T-helper 2 cell treated with Interferon-gamma antibody and Interleukin-4, amounts not matched to agents 5 μg/mL and 100 μg/mL, for 36 hours (primary cell): ENCODE results near the gene TTC34.

Source experiments
- DNase-seq: peaks from one replicate; pipeline ENCODE4 v3.0.0; 2021; ENCODE audit warnings: low spot score
- H3K27ac Mint-ChIP-seq: one replicate; pipeline ENCODE4 v1.8.0; 2021; ENCODE audit warnings: mild to moderate bottlenecking, mixed read lengths
- H3K27me3 Mint-ChIP-seq: one replicate; pipeline ENCODE4 v1.8.0; 2021; ENCODE audit warnings: low read depth, mixed read lengths
- H3K36me3 Mint-ChIP-seq: one replicate; pipeline ENCODE4 v1.8.0; 2021; ENCODE audit warnings: low read depth, mixed read lengths
- H3K4me1 Mint-ChIP-seq: one replicate; pipeline ENCODE4 v1.8.0; 2021; ENCODE audit warnings: low read depth, mixed read lengths
- H3K4me3 Mint-ChIP-seq: one replicate; pipeline ENCODE4 v1.8.0; 2022; ENCODE audit warnings: mild to moderate bottlenecking, moderate library complexity, mixed read lengths
- H3K9me3 Mint-ChIP-seq: one replicate; pipeline ENCODE4 v1.8.0; 2021; ENCODE audit warnings: mixed read lengths

TTC34 gene

GRCh38 chr1:2810899-2811532 lies 9.5 kb upstream of the TTC34 start:
- Mint-ChIP-seq H3K27ac (no peak overlapping the region), H3K36me3 (no peaks in the 10 kb centered on the region), H3K9me3 (no peaks in the 10 kb centered on the region), H3K4me1 (no peaks in the 10 kb centered on the region), H3K4me3 (no peak overlapping the region), H3K27me3 (no peaks in the 10 kb centered on the region)
- DNase-seq, result no peak

DNA sequence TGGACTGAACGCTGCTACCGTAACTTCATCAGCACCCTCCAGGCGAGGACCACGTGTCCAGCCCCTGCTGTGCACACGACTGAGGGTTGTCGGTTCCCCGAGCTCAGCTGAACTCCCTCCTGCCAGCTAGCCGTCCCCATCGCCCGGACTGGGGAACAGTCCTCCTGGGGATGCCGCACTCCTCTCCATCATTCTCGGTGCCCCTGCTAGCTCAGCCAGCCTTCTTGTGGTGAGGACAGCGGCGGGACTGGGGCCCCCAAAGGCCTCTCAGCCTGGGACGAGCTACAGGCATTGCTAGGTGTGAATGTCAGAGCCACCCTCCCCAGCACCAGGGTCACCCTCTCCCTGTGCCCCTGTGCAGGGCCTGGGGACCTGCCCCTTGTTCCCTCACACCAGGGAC lies 8.8 kb upstream of the TTC34 start:
- no peaks in the 10 kb centered on the region for H3K36me3 Mint-ChIP-seq
- no peaks in the 10 kb centered on the region for H3K4me1 Mint-ChIP-seq
- H3K27ac Mint-ChIP-seq, result no peak overlapping the region
- no peak overlapping the region for H3K4me3 Mint-ChIP-seq
- H3K9me3 Mint-ChIP-seq, result no peaks in the 10 kb centered on the region
- DNase-seq, result no peak
- H3K27me3 Mint-ChIP-seq, result no peaks in the 10 kb centered on the region

DNA sequence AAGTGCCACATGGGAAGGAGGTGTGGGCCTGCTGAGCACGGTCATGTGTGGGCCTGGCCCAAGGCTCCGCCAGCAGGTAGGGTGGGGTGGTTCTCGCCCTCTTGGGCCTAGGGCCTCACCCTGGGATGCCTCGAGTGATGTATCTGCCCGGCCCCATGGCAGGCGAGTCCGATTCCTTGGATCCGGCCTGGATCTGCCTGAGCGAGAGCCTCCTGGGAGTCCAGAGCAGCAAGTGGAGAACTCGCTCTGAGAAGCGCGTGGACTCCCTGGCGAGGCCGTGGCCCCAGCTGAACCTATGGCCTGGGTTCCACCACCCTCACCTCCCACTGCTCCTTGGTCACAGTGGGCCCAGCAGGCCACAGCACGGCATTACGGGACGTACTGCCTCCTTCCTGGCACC lies 8.2 kb upstream of the TTC34 start:
- DNase-seq, result no peak
- H3K9me3 Mint-ChIP-seq, result no peaks in the 10 kb centered on the region
- H3K27me3 Mint-ChIP-seq, result no peaks in the 10 kb centered on the region
- no peaks in the 10 kb centered on the region for H3K36me3 Mint-ChIP-seq
- H3K27ac Mint-ChIP-seq, result no peak overlapping the region
- H3K4me3 Mint-ChIP-seq, result no peak overlapping the region
- H3K4me1 Mint-ChIP-seq, result no peaks in the 10 kb centered on the region

- no peaks in the 10 kb centered on the region for H3K36me3 Mint-ChIP-seq
- H3K4me3 Mint-ChIP-seq, result no peak overlapping the region
- no peaks in the 10 kb centered on the region for H3K27me3 Mint-ChIP-seq
These were observed 7.5 kb upstream of the TTC34 start for GRCh38 chr1:2808831-2809605.

GRCh38 chr1:2808386-2808705 lies 6.9 kb upstream of the TTC34 start:
- Mint-ChIP-seq H3K36me3 (no peaks in the 10 kb centered on the region), H3K4me1 (no peaks in the 10 kb centered on the region), H3K27me3 (no peaks in the 10 kb centered on the region), H3K27ac (no peak overlapping the region), H3K4me3 (no peak overlapping the region), H3K9me3 (no peaks in the 10 kb centered on the region)
- DNase-seq, result no peak

More at GRCh38 chr1:2808831-2809605, 7.5 kb upstream of the TTC34 start:
- H3K27ac Mint-ChIP-seq, result no peak overlapping the region
- H3K9me3 Mint-ChIP-seq, result no peaks in the 10 kb centered on the region
- no peak for DNase-seq
- H3K4me1 Mint-ChIP-seq, result no peaks in the 10 kb centered on the region

GRCh38 chr1:2807678-2808385 lies 6.3 kb upstream of the TTC34 start:
- Mint-ChIP-seq H3K27me3 (no peaks in the 10 kb centered on the region), H3K4me3 (no peak overlapping the region), H3K4me1 (no peaks in the 10 kb centered on the region)

GRCh38 chr1:2807036-2807435 lies 5.5 kb upstream of the TTC34 start:
- Mint-ChIP-seq H3K9me3 (no peaks in the 10 kb centered on the region), H3K27ac (no peak overlapping the region)

More at GRCh38 chr1:2807678-2808385, 6.3 kb upstream of the TTC34 start:
- Mint-ChIP-seq H3K36me3 (no peaks in the 10 kb centered on the region), H3K27ac (no peak overlapping the region), H3K9me3 (no peaks in the 10 kb centered on the region)
- no peak for DNase-seq

DNA sequence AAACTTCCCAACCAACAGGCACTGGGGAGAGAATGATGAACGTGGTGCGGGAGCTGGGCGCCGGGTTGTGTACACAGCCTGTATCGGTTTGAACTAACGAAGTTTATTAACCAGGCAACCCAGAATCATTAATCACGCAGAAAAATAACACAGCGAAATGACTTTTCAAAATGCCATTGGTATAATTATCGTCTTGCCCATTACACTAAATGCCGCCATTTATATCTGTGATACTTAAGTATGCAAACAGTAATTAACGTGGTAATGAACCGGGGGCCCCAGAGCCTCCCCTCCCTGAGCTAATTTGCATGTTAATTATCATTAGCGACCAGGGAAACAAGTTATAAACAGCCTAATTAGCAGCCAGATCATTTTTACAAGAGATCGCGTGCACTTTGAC lies 5.1 kb upstream of the TTC34 start:
- Mint-ChIP-seq H3K9me3 (no peaks in the 10 kb centered on the region), H3K27ac (no peak overlapping the region), H3K36me3 (no peaks in the 10 kb centered on the region), H3K27me3 (no peaks in the 10 kb centered on the region), H3K4me1 (no peaks in the 10 kb centered on the region), H3K4me3 (no peak overlapping the region)
- DNase-seq, result no peak

More at GRCh38 chr1:2807036-2807435, 5.5 kb upstream of the TTC34 start:
- no peaks in the 10 kb centered on the region for H3K27me3 Mint-ChIP-seq
- no peak overlapping the region for H3K4me3 Mint-ChIP-seq
- H3K4me1 Mint-ChIP-seq, result no peaks in the 10 kb centered on the region
- DNase-seq, result no peak
- H3K36me3 Mint-ChIP-seq, result no peaks in the 10 kb centered on the region

GRCh38 chr1:2805801-2806430 lies 4.4 kb upstream of the TTC34 start:
- H3K36me3 Mint-ChIP-seq, result no peaks in the 10 kb centered on the region
- no peak overlapping the region for H3K4me3 Mint-ChIP-seq
- H3K27ac Mint-ChIP-seq, result no peak overlapping the region
- H3K9me3 Mint-ChIP-seq, result no peaks in the 10 kb centered on the region
- H3K27me3 Mint-ChIP-seq, result no peaks in the 10 kb centered on the region
- H3K4me1 Mint-ChIP-seq, result peaks cover 2% of the 10 kb centered on the region
- no peak for DNase-seq

GRCh38 chr1:2804628-2805351 lies 3.3 kb upstream of the TTC34 start:
- Mint-ChIP-seq H3K4me1 (peaks cover 2% of the 10 kb centered on the region), H3K9me3 (no peaks in the 10 kb centered on the region), H3K27ac (no peak overlapping the region), H3K4me3 (no peak overlapping the region), H3K27me3 (no peaks in the 10 kb centered on the region), H3K36me3 (no peaks in the 10 kb centered on the region)
- DNase-seq, result no peak

- Mint-ChIP-seq H3K27ac (no peak overlapping the region), H3K4me3 (no peak overlapping the region), H3K27me3 (no peaks in the 10 kb centered on the region), H3K4me1 (peaks cover 2% of the 10 kb centered on the region), H3K9me3 (no peaks in the 10 kb centered on the region), H3K36me3 (no peaks in the 10 kb centered on the region)
- DNase-seq, result no peak
These were observed 2.6 kb upstream of the TTC34 start for GRCh38 chr1:2803931-2804627.

DNA sequence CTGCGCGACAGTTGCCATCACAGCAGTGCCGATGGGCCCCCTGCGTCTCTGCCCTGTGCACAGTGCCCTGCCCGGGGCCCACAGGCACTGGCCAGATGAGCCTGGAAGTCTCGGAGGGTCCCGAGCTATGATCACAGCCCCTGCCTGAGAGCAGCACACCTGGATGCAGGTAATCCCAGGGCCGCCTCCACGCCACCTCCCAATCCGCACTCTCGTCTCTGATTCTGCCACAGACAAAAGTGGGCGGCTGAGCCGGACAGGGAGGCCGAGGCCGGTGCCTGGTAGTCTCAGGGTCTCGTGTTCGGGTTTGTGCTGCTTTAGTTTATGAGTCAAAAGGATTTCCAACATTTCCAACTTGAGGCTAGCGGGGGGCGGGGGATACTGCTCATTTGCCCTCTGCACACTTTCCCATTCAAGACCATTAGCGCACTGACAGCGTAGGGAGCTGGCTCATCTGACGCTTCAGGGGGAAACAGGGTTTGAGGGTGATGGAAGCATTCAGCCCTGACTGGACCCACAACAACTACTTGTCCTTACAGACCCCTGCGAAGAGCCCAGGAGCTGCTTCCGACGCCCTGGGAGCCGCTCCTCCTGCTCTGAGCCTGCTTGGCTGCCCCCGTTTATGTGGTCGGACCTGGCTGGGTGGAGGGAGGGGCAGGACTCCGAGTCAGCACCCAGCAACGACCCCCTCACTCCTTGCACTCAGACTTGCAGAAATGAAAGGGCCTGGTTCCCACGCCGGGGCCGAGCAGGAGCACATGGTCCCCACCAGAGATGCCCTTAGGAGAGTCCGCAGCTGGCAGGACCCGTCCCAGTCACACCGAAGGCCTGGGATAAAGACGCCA lies 1.8 kb upstream of the TTC34 start:
- Mint-ChIP-seq H3K27me3 (no peaks in the 10 kb centered on the region), H3K4me3 (no peak overlapping the region), H3K36me3 (no peaks in the 10 kb centered on the region), H3K4me1 (peaks cover 2% of the 10 kb centered on the region), H3K27ac (no peak overlapping the region), H3K9me3 (no peaks in the 10 kb centered on the region)
- DNase-seq, result no peak
